GM18499 (cell line): ENCODE results near the gene DLG2.
A peak's percentile ranks its signal among the peaks of the same experiment; 100 is the strongest.

Source experiments
- ATAC-seq: cut with Tn5 transposase; IDR thresholded peaks from one replicate; pipeline ENCODE4 v1.9.1; 2021; ENCODE audit warnings: moderate number of reproducible peaks; ENCODE audit not compliant: insufficient read depth, unreplicated experiment

Gene DLG2

DNA sequence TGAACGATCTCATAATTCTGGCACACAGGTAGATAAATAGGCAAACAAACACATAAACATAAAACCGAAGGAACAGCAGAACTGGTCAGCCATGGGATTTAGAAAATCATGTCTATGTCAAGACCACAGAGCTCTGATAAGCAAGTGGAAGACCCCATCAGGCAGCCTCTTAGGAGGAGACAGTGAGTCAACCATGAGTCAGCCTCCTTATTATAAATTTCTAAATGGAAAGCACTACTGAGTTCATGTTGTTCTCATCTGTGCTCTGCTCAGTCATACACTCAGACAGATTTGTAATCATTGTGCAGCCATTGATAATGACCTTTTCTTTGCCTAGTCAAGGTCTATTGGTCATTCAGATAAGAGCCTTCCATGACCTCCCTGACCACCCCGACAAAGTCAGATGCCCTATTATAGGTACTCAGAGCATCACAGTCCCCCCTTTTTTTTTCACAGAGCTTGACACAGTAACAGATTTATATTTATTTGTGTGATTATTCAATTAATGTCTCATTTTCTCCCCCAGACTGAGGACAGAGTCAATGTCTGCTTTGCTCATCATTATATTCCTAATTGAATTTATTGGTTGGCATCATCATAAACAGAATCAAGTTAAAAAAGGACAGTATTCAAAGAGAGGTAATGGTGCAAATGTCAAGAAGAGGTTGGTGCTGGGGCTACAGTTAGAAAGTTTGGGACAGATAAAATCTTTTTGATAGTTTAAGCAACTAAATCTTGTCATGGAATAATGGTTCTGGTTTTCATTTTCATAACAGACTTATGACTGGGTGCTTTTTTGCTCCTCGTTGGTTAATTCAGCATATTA, 1761.3 kb downstream of the DLG2 start:
- ATAC-seq: no peak

DNA sequence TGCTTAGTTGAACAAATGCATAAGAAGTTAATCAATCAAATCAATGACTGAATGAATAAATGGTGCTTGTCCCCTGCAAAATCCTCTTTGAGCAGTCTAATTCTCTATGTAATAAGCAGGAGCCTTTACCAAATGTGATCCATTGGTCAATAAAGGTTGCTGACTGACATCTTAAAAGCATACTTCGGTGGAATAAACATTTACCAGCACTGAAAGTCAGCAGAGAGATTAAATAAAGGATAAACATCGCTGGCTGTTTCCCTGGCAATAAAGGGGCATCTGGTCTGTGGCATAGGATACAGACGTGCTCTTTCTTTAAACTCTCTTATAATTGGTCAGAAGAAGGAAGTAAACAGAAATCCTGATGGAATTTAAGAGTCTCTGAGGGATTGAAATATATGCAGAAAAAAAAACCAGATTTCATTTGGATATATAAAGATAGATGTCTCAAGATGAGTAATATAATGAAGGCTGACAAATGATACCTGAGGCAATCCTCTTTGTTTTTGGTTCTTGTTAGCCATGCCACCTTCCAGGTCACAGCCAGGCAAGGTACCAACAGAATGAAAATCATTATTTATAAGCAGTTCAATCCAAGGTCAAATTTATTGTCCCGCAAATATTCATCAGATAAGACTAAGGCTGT, 1762.6 kb downstream of the DLG2 start:
- no peak for ATAC-seq

DNA sequence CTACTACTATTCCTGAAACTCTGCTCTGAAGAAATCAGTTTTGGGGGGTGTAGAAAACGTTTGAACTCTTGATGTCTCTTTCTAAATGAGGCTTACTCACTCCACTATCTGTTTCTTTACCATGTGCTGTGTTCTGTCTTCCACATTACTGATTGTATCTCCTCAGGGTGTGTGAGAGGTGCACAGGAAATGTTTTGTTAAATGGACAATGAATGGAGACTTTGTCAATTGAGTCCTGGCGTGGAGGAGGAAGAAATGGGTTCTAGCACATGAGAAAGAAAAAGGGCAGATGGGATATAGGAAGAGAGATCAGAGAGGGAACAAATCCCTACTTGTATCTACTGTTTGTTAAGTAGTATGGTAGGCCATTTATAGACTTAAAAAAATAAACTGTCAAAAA, 1763.9 kb downstream of the DLG2 start:
- no peak for ATAC-seq

DNA sequence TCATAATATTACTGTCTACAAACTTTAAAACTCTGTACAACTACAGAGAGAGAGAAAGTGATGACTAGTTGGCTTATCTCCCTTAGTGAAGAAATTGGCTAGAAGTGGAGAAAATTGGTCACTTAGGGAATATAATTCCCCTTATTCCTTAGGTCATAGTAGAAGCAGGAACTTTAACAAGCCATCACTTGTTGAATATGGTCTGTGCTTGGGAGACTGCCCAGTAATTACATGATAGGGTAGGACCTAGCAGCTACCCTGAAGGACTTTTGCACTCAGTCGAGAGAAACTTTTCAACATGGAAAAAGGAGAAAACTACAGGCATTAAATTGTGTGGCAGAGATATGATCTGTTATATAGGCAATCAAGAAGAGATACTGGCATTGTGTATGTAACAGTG, 1764.5 kb downstream of the DLG2 start:
- ATAC-seq: no peak

DNA sequence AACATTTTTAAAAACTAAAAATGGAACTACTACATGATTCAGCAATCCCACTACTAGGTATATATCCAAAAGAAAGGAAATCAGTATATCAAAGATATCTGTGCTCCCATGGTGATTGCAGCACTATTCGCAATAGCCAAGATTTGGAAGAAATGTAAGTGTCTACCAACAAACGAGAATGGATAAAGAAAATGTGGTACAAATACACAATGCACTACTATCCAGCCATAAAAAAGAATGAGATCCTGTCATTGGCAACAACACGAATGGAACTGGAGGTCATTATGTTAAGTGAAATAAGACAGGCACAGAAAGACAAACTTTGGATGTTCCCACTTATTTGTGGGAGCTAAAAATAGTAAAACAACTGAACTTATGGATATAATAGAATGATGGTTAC, 1765.1 kb downstream of the DLG2 start:
- ATAC-seq: no peak

DNA sequence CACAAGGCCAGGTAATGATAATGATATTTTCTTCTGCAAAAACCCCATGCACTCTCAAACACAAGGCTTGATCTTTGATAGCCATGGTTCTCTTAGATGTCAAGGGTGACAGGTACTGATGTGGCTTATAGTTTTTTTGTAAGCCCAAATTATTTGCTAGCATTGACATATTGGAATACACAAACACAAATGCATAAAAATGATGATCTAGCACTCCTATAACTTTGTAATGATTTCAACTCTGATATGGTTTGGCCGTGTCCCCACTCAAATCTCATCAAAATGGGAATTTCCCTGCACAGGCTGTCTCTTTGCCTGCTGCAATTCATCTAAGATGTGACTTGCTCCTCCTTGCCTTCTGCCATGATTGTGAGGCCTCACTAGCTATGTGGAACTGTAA, 1768.5 kb downstream of the DLG2 start:
- no peak for ATAC-seq

DNA sequence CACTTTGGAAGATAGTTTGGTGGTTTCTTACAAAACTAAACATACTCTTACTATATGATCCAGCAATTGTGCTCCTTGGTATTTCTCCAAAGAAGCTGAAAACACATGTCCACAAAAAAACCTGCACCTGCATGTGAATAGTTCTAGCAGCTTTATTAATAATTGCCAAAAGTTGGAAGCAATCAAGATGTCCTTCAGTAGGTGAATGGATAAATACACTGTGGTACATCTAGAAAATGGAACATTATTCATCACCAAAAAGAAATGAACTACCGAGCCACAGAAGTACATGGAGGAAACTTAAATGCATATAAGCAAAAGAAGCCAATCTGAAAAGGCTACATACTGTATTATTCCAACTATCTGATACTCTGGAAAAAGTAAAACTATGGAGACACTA, 1771.9 kb downstream of the DLG2 start:
- no peak for ATAC-seq

DNA sequence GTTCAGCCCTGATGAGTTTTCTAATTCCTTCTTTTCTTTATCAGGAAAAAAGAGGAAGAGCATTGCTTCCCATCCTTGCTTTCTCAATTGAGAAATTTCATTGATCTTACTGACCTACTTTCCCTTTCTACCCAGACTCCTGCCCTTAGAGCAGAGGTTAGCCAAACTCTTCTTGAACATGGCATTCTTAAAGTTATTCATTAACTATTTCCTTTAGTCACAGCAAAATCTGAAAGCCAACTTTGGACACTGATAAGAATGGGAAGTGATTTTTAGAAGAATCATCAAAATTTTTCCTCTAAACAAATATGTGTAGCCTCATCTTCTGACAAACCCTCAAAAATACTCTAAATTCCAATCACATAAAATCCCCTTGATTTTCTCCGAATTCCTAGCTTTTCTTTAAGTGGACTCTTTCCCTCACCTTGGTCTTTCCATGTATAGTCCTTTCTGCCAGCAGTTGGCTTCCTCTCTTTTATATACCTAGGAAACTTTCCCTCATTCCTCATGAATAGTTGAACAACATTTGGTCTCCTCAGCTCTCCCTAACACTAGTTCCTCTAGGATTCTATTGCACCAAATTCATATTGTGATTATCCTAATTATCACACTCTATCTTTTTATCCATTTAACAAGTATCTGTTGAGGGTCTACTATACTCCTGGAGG, 1774.2 kb downstream of the DLG2 start:
- ATAC-seq: no peak

DNA sequence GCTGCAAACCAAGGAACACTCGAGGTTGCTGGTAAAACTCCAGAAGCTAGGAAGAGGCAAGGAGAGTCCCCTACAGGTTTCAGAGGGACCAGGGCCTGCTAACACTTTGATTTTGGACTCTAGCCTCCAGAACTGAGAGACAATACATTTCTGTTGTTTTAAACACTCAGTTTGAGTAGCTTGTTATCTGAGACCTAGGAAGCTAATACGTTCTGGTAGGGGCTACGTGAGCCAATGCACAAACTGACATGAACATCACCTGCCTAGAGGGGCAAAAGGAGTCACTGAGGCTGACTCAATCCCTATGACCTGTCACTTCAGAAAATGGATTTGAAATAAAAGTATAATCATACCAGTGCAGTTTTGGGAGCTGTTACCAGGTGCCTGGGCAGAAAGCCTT, 1775.1 kb downstream of the DLG2 start:
- no peak for ATAC-seq

DNA sequence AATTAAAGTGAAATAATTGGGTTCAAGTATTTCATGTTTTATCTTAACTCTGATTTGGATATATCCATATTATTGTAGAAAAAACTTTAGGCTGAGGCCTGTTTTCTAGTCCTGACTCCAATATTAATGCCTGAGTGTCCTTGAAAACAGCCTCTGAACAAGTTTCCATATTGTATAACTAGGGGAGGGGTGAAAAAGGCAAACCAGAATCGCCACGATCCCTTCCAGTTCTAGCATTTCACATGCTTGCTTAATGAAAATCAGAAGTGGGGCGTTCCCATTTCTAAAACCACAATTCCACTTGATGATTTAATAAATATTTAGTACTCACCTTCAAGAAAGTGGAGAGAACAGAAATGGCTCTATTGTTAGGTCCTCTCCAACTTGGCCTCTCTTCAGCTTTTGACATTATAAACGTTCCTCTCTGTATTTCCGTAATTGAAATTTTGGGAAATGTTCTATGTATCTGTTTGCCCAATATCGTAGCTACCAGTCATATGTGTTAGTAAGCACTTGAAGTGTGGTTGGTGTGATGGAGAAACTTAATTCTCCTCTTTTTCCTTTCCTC, 1779.6 kb downstream of the DLG2 start:
- ATAC-seq: no peak

DNA sequence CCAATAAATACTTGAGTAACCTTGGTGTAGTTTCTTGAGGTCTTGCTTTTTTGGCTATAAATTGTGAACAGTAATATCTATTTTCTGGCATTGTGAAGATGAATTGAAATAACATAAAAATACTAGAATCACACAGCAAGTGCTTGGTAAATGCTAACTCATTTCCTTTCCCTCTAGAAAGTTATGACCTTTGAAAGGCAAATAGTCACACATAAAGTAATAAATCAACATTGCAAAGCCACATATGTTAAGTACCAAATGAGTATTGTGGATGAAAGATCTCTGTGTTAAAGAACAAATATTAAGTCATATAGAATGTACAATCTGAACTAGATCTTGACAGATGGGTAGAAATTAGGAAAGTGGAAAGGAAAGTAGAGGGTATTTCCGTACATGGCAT, 1781.3 kb downstream of the DLG2 start:
- ATAC-seq: no peak

DNA sequence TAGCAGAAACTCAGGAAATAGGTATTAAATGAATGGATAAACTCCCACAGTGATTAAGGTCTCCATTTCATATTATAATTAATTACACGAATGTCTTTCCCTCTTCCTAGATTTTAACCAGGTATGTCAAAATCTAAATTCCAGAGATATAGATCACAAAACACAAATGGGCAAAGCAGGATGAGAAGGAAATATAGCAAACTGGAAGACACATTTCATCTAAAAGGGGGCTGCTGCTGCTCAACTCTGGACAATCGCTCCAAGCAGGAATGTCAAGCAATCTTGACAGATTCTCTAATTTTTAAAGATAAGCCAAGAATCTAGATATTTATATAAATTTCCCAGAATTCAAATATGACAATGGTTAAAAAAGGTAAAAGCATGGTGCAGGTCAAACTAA, 1786.8 kb downstream of the DLG2 start:
- ATAC-seq: no peak

DNA sequence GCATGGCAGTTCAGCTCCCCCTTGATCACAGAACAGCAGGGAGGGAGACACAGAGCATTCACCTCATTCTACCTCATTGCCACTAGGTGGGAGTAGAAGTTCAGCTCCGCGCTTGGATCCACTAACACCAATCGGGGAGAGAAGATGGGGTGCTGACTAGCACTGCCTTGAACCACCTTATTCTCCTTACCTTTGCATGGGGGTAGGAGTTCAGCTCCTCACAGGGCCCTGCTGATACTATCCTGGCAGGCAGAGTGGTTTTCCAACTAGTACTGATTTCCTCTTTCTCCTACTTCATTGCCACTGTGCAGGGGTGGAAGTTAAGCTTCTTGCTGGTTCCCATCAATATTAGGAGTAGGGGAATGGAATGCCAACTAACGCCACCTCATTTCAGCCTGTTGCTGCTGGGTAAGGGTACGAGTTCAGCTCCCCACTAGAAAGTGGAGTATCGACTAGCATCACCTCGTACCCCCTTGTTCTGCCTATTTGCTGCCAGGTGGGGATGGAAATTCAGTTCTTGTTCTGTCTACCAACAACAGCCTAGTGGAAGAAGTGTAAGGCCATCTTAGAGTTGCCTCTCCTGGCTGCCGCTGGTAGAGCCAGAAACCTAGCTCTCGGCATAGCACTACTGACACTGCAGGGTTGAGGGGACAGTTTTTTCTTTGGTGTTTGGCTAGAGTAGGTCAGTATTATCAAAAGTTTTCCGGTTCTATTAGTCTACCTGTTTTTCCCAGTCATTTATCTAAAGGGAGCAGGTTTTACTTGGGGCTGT, 1790.1 kb downstream of the DLG2 start:
- peak; percentile 73 for ATAC-seq

DNA sequence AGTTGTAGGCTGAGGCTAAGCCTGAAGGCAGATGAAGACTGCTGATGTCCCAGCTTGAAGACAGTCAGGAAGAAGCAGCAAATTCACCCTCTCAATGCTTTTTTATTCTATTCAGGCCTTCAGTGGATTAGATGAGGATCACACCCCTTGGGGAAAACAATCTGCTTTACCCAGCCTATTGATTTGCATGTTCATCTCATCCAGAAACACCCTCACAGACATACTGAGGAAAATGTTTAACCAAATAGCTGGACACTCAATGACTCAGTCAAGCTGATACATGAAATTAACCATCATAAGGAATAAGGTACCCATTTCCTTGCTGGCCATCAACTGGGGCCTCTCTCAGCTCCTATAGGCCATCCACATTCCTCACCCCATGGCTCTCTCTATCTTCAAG, 1791.1 kb downstream of the DLG2 start:
- no peak for ATAC-seq

DNA sequence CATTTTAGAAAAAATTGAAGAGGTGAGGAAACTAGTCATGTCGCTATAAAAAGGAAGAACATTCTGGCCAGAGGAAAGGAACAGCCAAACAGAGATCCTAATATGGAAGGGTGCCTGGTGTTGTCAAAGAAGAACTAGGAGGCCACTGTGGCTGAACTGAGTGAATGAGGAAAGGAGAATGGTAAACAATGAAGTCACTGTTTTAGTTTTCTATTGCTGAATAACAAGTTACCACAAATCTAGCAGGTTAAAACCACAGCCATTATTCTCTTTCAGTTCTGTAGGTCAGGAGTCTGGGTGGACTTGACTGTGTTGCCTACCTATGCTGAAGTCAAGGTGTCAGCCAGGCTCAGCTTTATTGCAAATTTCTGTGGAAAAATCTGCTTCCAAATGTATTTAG, 1791.7 kb downstream of the DLG2 start:
- peak; percentile 82 for ATAC-seq

DNA sequence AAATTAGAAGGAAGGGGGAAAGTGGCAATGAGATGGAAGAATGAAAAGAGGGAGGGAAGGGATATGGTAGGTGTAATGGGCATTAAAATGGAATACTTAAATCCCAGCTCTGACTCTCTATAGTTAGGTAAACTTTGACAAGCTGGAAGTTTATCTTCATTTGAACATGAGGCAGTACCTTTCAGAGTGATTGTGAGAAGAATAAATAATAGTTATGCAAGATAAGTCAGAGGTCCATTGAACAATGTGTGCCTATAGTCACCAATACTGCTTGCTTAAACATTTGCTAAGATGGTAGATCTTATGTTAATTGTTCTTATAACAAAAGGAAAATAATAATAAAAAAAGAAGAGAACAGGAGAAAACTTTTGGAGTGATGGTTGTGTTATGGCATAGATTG, 1795.2 kb downstream of the DLG2 start:
- ATAC-seq: no peak

DNA sequence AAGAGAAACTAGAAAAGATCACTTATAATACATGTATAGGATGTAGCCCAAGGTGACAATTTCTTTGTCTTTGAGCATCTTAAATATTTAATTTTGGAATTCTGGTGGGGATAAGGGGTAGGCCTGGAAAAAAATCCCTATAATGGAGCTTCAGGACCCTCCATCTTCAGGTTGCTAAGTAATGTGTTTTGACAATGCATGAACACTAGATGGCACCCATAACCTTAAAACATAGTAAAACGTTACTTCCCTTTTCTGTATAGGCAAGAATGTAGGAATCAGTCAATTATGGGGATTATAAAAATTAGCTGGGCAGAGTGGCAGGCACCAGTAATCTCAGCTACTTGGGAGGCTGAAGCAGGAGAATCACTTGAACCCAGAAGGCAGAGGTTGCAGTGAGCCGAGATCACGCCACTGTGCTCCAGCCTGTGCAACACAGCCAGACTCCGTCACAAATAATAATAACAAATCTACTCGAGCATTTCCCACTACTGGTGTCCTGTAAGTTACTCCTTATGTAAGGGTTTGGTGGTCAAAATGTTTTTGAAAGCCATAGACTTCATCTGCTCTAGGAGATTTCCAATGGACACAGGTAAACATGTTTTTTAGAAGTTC, 1799.1 kb downstream of the DLG2 start:
- peak; percentile 76 for ATAC-seq

DNA sequence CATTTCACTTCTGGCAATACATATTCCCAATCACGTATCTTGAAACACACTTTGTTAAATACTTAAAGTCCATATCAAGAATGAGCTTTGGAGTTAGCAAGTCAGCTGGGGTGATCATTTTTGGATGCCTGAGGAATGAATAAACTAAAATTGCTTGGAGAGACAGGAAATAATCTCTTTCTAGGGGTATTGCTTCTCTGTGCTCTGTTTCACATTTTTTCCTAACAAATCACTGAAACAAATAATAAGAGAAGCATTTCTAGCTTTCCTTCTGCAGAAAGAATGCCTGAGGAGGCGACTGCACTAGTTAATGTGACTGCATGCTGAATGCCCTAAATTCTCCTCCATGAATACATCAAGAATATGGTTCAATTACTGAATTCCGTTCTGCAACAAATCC, 1799.6 kb downstream of the DLG2 start:
- ATAC-seq: no peak

DNA sequence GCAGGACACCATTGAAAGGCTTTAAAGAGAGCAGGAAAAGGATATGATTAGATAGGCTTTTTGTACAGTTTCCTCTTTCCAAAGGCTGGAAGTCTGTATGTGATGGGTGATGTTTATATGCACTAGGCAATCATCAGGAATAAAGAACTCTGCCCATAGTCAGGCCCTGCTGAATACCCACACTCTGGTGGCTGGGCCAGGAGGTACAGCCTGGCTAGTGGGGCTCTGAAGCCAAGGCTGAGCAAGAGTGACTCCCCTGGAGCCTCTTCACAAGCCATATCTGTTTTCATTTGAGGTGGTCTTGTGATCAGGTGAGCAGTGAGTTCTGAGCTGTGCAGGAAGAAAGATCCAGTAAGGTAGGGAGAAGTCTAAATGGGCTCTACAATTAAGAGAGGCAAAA, 1801.1 kb downstream of the DLG2 start:
- ATAC-seq: no peak

DNA sequence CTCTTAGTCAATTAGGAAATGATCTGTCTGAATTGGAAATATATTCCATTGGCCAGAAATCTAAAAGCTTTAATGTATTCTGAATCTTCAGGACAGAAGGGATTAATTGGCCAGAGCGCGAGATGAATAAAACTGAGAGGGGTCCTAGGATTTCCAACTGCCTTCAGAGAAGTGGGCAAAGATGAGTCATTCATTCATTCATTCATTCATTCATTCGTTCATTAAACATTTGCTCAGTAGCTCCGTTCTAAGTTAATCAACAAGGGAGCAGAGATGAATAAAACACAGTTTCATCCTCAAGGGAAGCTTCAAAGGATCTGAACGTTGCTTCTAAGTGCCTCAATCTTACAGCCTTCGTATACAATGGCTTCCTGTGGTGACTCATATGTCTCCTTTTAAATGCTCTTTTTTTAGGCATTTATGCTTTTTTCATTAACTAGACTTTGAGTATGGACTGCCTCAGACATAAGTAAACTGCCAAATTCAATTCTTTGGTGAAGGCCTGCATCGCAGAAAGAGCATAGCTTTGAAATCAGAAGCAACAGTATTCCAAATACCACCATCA, 1803.6 kb downstream of the DLG2 start:
- ATAC-seq: no peak
